NT2/D1 (cell line): ENCODE data around the gene SDR39U1.

Source experiments
- SUZ12 ChIP-seq: IDR thresholded peaks from 2 replicates; pipeline ENCODE4 v1.6.1; 2011; ENCODE audit not compliant: insufficient read length, insufficient read depth; ENCODE audit errors: extremely low read depth
- YY1 ChIP-seq: IDR thresholded peaks from 2 replicates; pipeline ENCODE4 v1.6.1; 2011; ENCODE audit not compliant: insufficient read length, insufficient read depth
- ZNF274 ChIP-seq: IDR thresholded peaks from 2 replicates; pipeline ENCODE4 v1.6.1; 2011; ENCODE audit warnings: mild to moderate bottlenecking, low read depth, low read length

DNA sequence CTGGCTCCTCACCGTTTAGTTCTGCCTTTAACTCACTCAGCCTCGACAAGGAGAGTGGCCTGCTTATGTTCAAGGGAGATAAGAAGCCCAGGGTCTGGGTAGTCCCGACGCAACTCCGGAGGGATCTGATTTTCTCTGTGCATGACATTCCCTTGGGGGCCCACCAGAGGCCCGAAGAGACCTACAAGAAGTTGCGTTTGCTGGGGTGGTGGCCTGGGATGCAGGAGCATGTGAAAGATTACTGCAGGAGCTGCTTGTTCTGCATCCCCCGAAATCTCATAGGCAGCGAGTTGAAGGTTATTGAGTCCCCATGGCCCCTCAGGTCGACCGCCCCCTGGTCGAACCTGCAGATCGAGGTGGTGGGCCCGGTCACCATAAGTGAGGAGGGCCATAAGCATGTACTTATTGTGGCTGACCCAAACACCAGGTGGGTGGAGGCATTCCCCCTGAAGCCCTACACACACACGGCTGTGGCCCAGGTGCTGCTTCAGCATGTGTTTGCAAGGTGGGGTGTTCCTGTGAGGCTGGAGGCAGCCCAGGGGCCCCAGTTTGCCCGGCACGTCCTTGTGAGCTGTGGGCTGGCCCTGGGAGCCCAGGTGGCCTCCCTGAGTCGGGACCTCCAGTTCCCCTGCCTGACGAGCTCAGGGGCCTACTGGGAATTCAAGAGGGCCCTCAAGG is 26.2 kb downstream of the SDR39U1 start:
- TF ChIP-seq YY1 (no peak), ZNF274 (no peak), SUZ12 (no peak)
